ENCODE data around the gene RAD51B. TPM values are rescaled to one million over a fixed set of nuclear protein-coding genes. Genes with fewer than 3 reads are reported as not detected.

Gene RAD51B
- total RNA-seq, 1 experiment from 2014 or later = 10.8 TPM

GRCh38 chr14:68139431-68140075 lies 320.0 kb downstream of the RAD51B start:
- Histone ChIP-seq H3K9ac (ENCODE audit: low read length) (peak overlapping the region; percentile 68), H3K4me1 (ENCODE audit: insufficient read depth, low read length) (peaks cover 72% of the 10 kb centered on the region), H3K36me3 (ENCODE audit: low read depth, low read length) (no peaks in the 10 kb centered on the region), H3K4me2 (ENCODE audit: low read length) (peak overlapping the region; percentile 57), H2AFZ (ENCODE audit: low read length) (no peak overlapping the region), H3K27ac (ENCODE audit: low read length) (peak overlapping the region; percentile 93), H3K4me3 (ENCODE audit: low read length) (no peak overlapping the region), H3F3A (ENCODE audit: low read length, unreplicated experiment) (peaks cover 13% of the 10 kb centered on the region), H3K27me3 (ENCODE audit: low read length) (no peaks in the 10 kb centered on the region), H3K9me3 (ENCODE audit: low read length) (no peaks in the 10 kb centered on the region), H3K79me2 (ENCODE audit: low read length) (no peaks in the 10 kb centered on the region), H4K20me1 (ENCODE audit: low read length) (no peaks in the 10 kb centered on the region), H3K9me2 (replicated peaks; ENCODE audit: low read length) (no peaks in the 10 kb centered on the region)
- TF ChIP-seq CTCF (conservative IDR thresholded peaks at IDR 0.05; ENCODE audit: low read depth, low read length) = no peak
- TF ChIP-seq EZH2phosphoT487 (IDR thresholded peaks at IDR 0.05; ENCODE audit: borderline replicate concordance, low read length) = no peak
- no peak for TF ChIP-seq EZH2 (IDR thresholded peaks at IDR 0.05; ENCODE audit: low read length, unreplicated experiment)
- intact Hi-C loops (cut with micrococcal nuclease) = loop anchor here (1.0 to 10.0 kb wide), 6 partner anchors 19 to 655 kb away; partner anchors contain the start of gene ZFP36L1
- peak; percentile 51 for DNase-seq
- ATAC-seq = no peak; the same call in 1 of the 2 replicates
- CTCF ChIA-PET = interaction anchor here (0.6 kb wide), 1 partner anchor 195 kb away, joined by 9 read pairs; no protein-coding TSS in a partner anchor
- POLR2A ChIA-PET (ENCODE audit: unreplicated experiment) = no interaction called here
- BruUV-seq (replicated peaks) = TSS peak; percentile 93

GRCh38 chr14:68140076-68140741 lies 320.6 kb downstream of the RAD51B start:
- no TSS peak for BruUV-seq (replicated peaks)
- Histone ChIP-seq H3K27ac (ENCODE audit: low read length) (peak overlapping the region; percentile 93), H3K9ac (ENCODE audit: low read length) (peak overlapping the region; percentile 77), H3K9me3 (ENCODE audit: low read length) (no peaks in the 10 kb centered on the region), H2AFZ (ENCODE audit: low read length) (no peak overlapping the region), H3K9me2 (replicated peaks; ENCODE audit: low read length) (no peaks in the 10 kb centered on the region), H3F3A (ENCODE audit: low read length, unreplicated experiment) (peaks cover 13% of the 10 kb centered on the region), H3K4me3 (ENCODE audit: low read length) (peak overlapping the region; percentile 29; the same call in 1 of the 2 replicates), H3K4me2 (ENCODE audit: low read length) (peak overlapping the region; percentile 69), H3K79me2 (ENCODE audit: low read length) (no peaks in the 10 kb centered on the region), H3K4me1 (ENCODE audit: insufficient read depth, low read length) (peaks cover 75% of the 10 kb centered on the region), H3K36me3 (ENCODE audit: low read depth, low read length) (no peaks in the 10 kb centered on the region), H3K27me3 (ENCODE audit: low read length) (no peaks in the 10 kb centered on the region), H4K20me1 (ENCODE audit: low read length) (no peaks in the 10 kb centered on the region)
- ChIA-PET CTCF (interaction anchor here (0.6 kb wide), 1 partner anchor 196 kb away, joined by 9 read pairs; no protein-coding TSS in a partner anchor), POLR2A (ENCODE audit: unreplicated experiment) (interaction anchor here (0.6 kb wide), 3 partner anchors 166 to 651 kb away, joined by 3 to 7 read pairs (median 6); no protein-coding TSS in a partner anchor)
- TF ChIP-seq CTCF (conservative IDR thresholded peaks at IDR 0.05; ENCODE audit: low read depth, low read length) (no peak), EZH2phosphoT487 (IDR thresholded peaks at IDR 0.05; ENCODE audit: borderline replicate concordance, low read length) (no peak), EZH2 (IDR thresholded peaks at IDR 0.05; ENCODE audit: low read length, unreplicated experiment) (no peak)
- peak; percentile 99 for DNase-seq
- intact Hi-C loops (cut with micrococcal nuclease) = loop anchor here (1.0 to 10.0 kb wide), 6 partner anchors 19 to 655 kb away; partner anchors contain the start of gene ZFP36L1
- peak; percentile 70 for ATAC-seq

Data from PC-3 (cell line).